PFSK-1 (cell line): ENCODE measurements around the gene ACADVL.

ENCODE experiments used
- FOXP2 ChIP-seq: optimal IDR thresholded peaks from 2 replicates; pipeline ENCODE3; 2011; ENCODE audit warnings: borderline replicate concordance, control low read depth, inconsistent platforms; ENCODE audit not compliant: insufficient read depth; ENCODE audit errors: extremely low read length, extremely low read depth
- POLR2AphosphoS5 ChIP-seq: IDR thresholded peaks from 2 replicates; pipeline ENCODE4 v1.6.1; 2012; ENCODE audit warnings: low read depth, mild to moderate bottlenecking, control low read depth, low read length, moderate library complexity
- REST ChIP-seq, 2 experiments: IDR thresholded peaks; 2 replicates each; pipeline versions ENCODE4 v1.6.1 to v1.8.0; 2011 to 2012; ENCODE audit warnings: low read depth in 2 of 2, low read length in 2 of 2, control low read depth in 1 of 2, inconsistent platforms in 1 of 2, mild to moderate bottlenecking in 1 of 2, moderate library complexity in 1 of 2; ENCODE audit not compliant: insufficient read depth in 1 of 2
- SIN3A ChIP-seq: IDR thresholded peaks from 2 replicates; pipeline ENCODE4 v1.6.1; 2012; ENCODE audit warnings: mild to moderate bottlenecking, low read length, moderate library complexity, borderline replicate concordance; ENCODE audit not compliant: insufficient read depth
- TAF1 ChIP-seq: IDR thresholded peaks from 2 replicates; pipeline ENCODE4 v1.6.1; 2012; ENCODE audit warnings: low read length, control low read depth, borderline replicate concordance; ENCODE audit not compliant: insufficient read depth

ACADVL gene

GRCh38 chr17:7243453-7243729 is 23.7 kb downstream of the ACADVL start:
- no peak for TF ChIP-seq TAF1
- TF ChIP-seq POLR2AphosphoS5 = no peak

GRCh38 chr17:7246779-7247178 is 27.0 kb downstream of the ACADVL start:
- TF ChIP-seq POLR2AphosphoS5 = no peak
- no peak for TF ChIP-seq FOXP2
- TF ChIP-seq REST (IDR thresholded peaks at IDR 0.05; ENCODE audit: insufficient read depth in 1 of 2, low read depth in 2 of 2, low read length in 2 of 2) = no peak
- no peak for TF ChIP-seq SIN3A
- no peak for TF ChIP-seq TAF1

- TF ChIP-seq REST (IDR thresholded peaks at IDR 0.05; ENCODE audit: insufficient read depth in 1 of 2, low read depth in 2 of 2, low read length in 2 of 2) (no peak), SIN3A (no peak), FOXP2 (no peak)
These were observed 29.1 kb downstream of the ACADVL start for GRCh38 chr17:7248796-7249195.

- no peak for TF ChIP-seq SIN3A
These were observed 29.5 kb downstream of the ACADVL start for GRCh38 chr17:7249214-7249613.

GRCh38 chr17:7249830-7250229 is 30.1 kb downstream of the ACADVL start:
- TF ChIP-seq SIN3A (no peak), POLR2AphosphoS5 (no peak), FOXP2 (no peak), REST (IDR thresholded peaks at IDR 0.05; ENCODE audit: insufficient read depth in 1 of 2, low read depth in 2 of 2, low read length in 2 of 2) (no peak), TAF1 (no peak)

- no peak for TF ChIP-seq TAF1
- no peak for TF ChIP-seq FOXP2
- no peak for TF ChIP-seq POLR2AphosphoS5
- TF ChIP-seq SIN3A = no peak
- TF ChIP-seq REST (IDR thresholded peaks at IDR 0.05; ENCODE audit: insufficient read depth in 1 of 2, low read depth in 2 of 2, low read length in 2 of 2) = no peak
These were observed 31.2 kb downstream of the ACADVL start for GRCh38 chr17:7250695-7251627.
